HG03378 (cell line): ENCODE results near the gene WBP1L.
A peak's percentile ranks its signal among the peaks of the same experiment; 100 is the strongest.
"Not testable (repeated sequence)": the region's sequence is repeated elsewhere in the genome, so short reads cannot be mapped to it uniquely, and the experiment has no call there.

ENCODE experiments used
- ATAC-seq: cut with Tn5 transposase; IDR thresholded peaks from one replicate; pipeline ENCODE4 v1.9.1; 2021; ENCODE audit warnings: mild to moderate bottlenecking, moderate library complexity; ENCODE audit not compliant: unreplicated experiment

Gene WBP1L

GRCh38 chr10:102721954-102722353, 21.8 kb upstream of the WBP1L start:
- ATAC-seq = no peak

- no peak for ATAC-seq
These were observed 19.8 kb upstream of the WBP1L start for GRCh38 chr10:102723989-102724388.

- ATAC-seq = no peak
These were observed 17.5 kb upstream of the WBP1L start for GRCh38 chr10:102726274-102726673.

GRCh38 chr10:102727037-102727818, 16.5 kb upstream of the WBP1L start:
- no peak for ATAC-seq

- no peak for ATAC-seq
These were observed 14.4 kb upstream of the WBP1L start for GRCh38 chr10:102729029-102730026.

- ATAC-seq = no peak
These were observed 12.4 kb upstream of the WBP1L start for GRCh38 chr10:102731222-102731800.

GRCh38 chr10:102732661-102733060, 11.1 kb upstream of the WBP1L start:
- no peak for ATAC-seq

GRCh38 chr10:102735065-102735562, 8.6 kb upstream of the WBP1L start:
- ATAC-seq = no peak

GRCh38 chr10:102738692-102739121, 5.0 kb upstream of the WBP1L start:
- no peak for ATAC-seq

GRCh38 chr10:102740229-102740628, 3.5 kb upstream of the WBP1L start:
- ATAC-seq = no peak

GRCh38 chr10:102741726-102742237, 2.0 kb upstream of the WBP1L start:
- no peak for ATAC-seq

- ATAC-seq = not testable (repeated sequence)
These were observed 1.4 kb upstream of the WBP1L start for GRCh38 chr10:102742313-102742712.

- ATAC-seq = no peak
These were observed 615 bp upstream of the WBP1L start for GRCh38 chr10:102743078-102743587.

- ATAC-seq = peak; percentile 4
These were observed 765 bp downstream of the WBP1L start for GRCh38 chr10:102744374-102745051.

GRCh38 chr10:102745157-102745556, 1.4 kb downstream of the WBP1L start:
- no peak for ATAC-seq

GRCh38 chr10:102752266-102752930, 8.7 kb downstream of the WBP1L start:
- no peak for ATAC-seq

GRCh38 chr10:102752934-102753664, 9.4 kb downstream of the WBP1L start:
- ATAC-seq = no peak

GRCh38 chr10:102753718-102754117, 10.0 kb downstream of the WBP1L start:
- no peak for ATAC-seq

GRCh38 chr10:102757323-102757722, 13.6 kb downstream of the WBP1L start:
- no peak for ATAC-seq
